Measurements from ENCODE around the gene COL20A1. TPM values are rescaled to one million over a fixed set of nuclear protein-coding genes. Genes with fewer than 3 reads are reported as not detected.

Gene COL20A1
- total RNA-seq, 6 experiments from 2014 or later, result 0.02 TPM; not detected in 5

DNA sequence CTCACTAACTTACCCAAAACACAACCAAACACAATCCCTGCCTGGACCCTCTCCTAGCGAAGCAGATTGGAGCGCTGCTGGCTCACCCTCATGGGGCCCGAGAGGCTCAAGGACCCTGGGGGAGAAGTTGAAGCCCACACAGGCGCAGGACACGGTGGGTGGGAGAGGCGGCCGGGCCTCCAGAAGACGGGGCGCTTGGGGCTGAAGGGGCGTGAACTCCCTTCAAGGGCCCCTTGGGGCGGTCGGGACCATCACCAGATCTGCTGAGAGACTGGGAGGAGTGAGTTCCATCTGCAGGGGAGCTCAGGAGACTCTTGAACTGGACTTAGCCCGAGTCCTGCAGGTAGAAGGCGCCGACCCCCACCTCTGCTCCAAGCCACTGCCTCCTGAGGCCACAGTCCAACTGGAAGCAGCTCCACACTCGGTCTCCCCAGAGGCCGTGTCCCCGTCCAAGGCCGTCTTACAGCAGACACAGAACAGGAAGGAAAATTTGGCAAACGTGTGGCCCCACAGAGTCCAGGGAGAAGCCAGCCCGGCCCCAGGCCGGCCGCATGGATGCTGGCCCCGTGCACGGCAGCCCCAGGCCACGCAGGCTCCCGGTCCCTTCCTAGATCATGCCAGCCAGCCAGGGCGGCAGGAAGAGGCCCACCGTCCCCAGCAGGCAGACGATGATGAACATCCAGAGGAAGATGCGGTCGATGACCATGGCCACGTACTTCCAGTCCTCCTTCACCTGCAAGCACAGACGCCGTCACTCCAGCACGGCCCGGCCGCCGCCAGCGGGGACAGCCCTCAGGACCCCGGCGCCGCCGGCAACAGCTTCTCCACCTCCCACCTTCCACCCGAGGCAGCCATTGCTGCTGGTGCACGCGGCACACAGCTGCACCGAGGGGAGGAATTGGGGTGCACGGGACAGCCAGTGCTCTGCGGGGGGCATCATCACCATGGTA lies 53.4 kb downstream of the COL20A1 start:
- H3K4me3 Mint-ChIP-seq, result no peak overlapping the region
- peaks cover 18% of the 10 kb centered on the region for H3K9me3 Mint-ChIP-seq
- peaks cover 14% of the 10 kb centered on the region for H3K27me3 Mint-ChIP-seq (ENCODE audit: insufficient read depth)
- H3K36me3 Mint-ChIP-seq (ENCODE audit: low read depth), result peaks cover 7% of the 10 kb centered on the region
- no peaks in the 10 kb centered on the region for H3K4me1 Mint-ChIP-seq (ENCODE audit: low read depth)
- DNase-seq, result no peak
- TF ChIP-seq, protein P1, sequence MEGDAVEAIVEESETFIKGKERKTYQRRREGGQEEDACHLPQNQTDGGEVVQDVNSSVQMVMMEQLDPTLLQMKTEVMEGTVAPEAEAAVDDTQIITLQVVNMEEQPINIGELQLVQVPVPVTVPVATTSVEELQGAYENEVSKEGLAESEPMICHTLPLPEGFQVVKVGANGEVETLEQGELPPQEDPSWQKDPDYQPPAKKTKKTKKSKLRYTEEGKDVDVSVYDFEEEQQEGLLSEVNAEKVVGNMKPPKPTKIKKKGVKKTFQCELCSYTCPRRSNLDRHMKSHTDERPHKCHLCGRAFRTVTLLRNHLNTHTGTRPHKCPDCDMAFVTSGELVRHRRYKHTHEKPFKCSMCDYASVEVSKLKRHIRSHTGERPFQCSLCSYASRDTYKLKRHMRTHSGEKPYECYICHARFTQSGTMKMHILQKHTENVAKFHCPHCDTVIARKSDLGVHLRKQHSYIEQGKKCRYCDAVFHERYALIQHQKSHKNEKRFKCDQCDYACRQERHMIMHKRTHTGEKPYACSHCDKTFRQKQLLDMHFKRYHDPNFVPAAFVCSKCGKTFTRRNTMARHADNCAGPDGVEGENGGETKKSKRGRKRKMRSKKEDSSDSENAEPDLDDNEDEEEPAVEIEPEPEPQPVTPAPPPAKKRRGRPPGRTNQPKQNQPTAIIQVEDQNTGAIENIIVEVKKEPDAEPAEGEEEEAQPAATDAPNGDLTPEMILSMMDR (IDR thresholded peaks at IDR 0.05), result no peak
- H3K27ac Mint-ChIP-seq, result no peak overlapping the region

DNA sequence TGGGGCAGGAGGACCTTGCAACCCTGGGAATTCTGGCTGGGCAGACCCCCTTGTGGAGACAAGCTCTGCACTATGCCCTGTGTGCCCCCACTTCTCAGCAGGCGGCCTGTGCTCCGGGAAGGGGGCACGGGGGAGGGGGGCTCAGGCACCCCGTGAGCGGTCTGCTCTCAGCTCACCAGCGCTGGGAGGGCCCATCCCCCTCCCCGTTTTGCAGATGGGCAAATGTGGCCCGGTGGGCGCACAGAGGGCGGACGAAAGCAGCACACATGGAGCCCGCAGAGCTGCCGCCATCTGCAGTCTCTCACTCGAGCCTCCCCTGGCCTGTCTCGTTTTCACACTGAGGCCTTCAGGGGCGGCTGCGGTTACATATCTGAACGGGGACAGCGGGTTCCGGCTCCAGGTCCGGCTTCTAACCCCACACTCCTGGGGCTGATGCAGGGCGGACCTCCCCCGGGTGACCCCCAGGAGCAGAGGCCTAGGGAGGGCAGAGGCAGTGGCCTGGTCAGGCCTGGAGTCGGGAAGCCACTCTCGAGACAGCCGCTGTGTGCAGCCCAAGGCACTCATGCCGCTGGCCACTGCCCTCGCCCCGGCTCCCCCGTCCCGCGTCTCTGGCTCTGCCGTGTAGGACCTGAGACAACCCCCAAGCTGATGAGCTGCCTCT lies 54.2 kb downstream of the COL20A1 start:
- peaks cover 16% of the 10 kb centered on the region for H3K9me3 Mint-ChIP-seq
- DNase-seq, result no peak
- H3K4me3 Mint-ChIP-seq, result no peak overlapping the region
- H3K27me3 Mint-ChIP-seq (ENCODE audit: insufficient read depth), result peaks cover 11% of the 10 kb centered on the region
- TF ChIP-seq, protein P1 (IDR thresholded peaks at IDR 0.05), result no peak
- no peak overlapping the region for H3K27ac Mint-ChIP-seq
- peaks cover 7% of the 10 kb centered on the region for H3K36me3 Mint-ChIP-seq (ENCODE audit: low read depth)
- H3K4me1 Mint-ChIP-seq (ENCODE audit: low read depth), result no peaks in the 10 kb centered on the region

DNA sequence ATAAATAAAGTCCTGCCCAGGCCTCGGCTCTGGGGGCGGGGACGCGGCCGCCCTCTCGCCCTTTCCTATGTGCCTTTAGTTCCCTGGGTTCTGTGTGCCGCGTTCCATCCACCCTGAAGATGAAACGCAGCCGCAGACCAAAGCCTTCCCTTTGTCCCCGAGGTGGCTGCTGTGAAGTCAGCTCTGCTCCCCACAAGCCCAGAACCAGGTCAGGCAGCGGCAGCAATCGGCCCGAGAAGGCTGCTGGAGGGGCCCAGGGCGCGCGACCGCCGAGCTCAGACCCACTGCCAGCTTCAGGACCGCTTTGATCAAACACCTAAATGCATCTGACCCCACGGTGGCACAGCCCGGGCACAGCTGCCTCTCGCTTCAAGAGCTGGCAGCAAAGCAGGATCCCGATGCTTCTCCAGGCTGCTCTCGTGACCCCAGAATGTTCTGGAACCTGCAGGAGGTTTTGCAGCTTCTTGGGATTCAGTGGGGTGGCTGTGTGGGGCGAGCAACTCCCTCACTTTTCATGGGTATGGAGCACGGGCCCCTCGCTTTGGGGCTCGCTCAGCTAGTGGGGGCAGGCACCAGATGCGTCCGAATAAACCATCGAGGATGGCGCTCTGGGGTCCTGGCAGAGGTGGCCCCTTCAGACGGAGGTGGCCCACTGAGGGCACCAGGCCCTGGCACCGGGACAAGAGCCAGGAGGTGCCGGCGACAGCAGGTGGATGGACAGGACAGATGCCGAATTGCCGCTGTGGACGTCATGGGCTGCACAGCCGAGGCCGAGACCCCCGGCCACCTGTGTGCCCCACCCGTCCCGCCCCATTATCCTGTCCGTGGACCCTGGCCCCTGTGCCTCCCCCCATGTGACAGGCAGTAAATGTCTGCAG lies 55.2 kb downstream of the COL20A1 start:
- peaks cover 11% of the 10 kb centered on the region for H3K27me3 Mint-ChIP-seq (ENCODE audit: insufficient read depth)
- peaks cover 7% of the 10 kb centered on the region for H3K36me3 Mint-ChIP-seq (ENCODE audit: low read depth)
- H3K4me3 Mint-ChIP-seq, result no peak overlapping the region
- DNase-seq, result no peak
- peaks cover 19% of the 10 kb centered on the region for H3K9me3 Mint-ChIP-seq
- H3K4me1 Mint-ChIP-seq (ENCODE audit: low read depth), result no peaks in the 10 kb centered on the region
- TF ChIP-seq, protein P1 (IDR thresholded peaks at IDR 0.05), result no peak
- no peak overlapping the region for H3K27ac Mint-ChIP-seq

DNA sequence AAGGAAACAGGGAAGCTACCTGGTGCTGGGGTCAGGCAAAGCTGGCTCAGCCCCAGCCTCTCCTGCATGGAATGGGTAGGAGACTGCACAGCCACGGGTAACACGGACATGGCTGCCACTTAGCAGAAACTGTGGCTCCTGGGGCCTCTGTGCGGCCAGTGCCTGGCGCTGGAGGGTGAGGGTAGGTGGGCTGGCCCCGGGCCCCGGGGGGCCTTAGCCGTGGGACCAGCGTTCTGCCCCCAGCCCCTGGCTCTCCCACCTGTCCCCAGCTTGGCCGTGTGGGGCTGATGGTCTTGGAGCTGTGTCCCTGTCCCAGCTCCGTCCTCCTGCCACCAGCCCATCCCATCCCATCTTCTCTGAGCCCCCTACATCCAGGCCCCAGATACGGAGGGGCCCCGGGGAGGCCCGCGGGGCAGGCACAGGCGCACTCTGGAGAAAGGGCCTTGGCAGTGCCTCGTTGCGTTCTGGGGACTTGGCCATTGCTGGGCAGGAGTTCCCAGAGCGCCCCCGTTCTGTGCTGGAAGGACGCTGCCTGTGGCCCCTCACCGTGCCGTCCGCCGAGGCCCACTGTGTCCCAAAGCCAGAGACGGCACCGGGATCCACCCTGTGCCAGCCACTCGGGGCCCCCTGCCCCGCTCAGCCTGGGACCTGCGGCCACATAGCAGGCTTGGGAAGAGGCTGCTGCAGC lies 56.0 kb downstream of the COL20A1 start:
- peaks cover 7% of the 10 kb centered on the region for H3K36me3 Mint-ChIP-seq (ENCODE audit: low read depth)
- peaks cover 19% of the 10 kb centered on the region for H3K9me3 Mint-ChIP-seq
- no peak for DNase-seq
- no peak overlapping the region for H3K4me3 Mint-ChIP-seq
- H3K27me3 Mint-ChIP-seq (ENCODE audit: insufficient read depth), result peaks cover 7% of the 10 kb centered on the region
- TF ChIP-seq, protein P1 (IDR thresholded peaks at IDR 0.05), result no peak
- H3K27ac Mint-ChIP-seq, result no peak overlapping the region
- H3K4me1 Mint-ChIP-seq (ENCODE audit: low read depth), result no peaks in the 10 kb centered on the region

DNA sequence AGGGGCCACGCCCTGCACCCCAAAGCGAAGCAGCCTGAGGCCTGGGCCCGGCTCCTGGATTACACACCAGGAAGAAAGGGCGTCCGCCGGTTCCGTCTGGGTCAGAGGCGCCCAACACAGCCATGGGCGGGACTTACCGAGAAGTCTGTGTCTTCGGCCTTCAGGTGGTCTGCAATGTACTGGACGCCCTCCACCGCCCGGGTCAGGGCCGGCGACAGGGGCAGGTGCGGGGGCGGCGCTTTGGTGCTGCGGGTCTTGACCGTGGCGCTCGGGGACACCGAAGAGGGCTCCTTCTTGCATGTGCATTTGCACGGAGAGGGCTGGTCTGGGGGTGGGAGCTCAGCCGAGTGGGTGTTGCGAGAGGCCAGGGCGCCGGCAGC lies 56.5 kb downstream of the COL20A1 start:
- TF ChIP-seq, protein P1 (IDR thresholded peaks at IDR 0.05), result no peak
- Mint-ChIP-seq H3K27ac (no peak overlapping the region), H3K27me3 (ENCODE audit: insufficient read depth) (peaks cover 6% of the 10 kb centered on the region; the same call in 1 of the 2 replicates), H3K4me3 (no peak overlapping the region), H3K36me3 (ENCODE audit: low read depth) (peaks cover 7% of the 10 kb centered on the region), H3K9me3 (peaks cover 19% of the 10 kb centered on the region), H3K4me1 (ENCODE audit: low read depth) (no peaks in the 10 kb centered on the region)
- no peak for DNase-seq
